ENCODE data around the gene FBXL17. TPM values are rescaled to one million over a fixed set of nuclear protein-coding genes. Genes with fewer than 3 reads are reported as not detected.

Gene FBXL17
- total and polyA plus RNA-seq, 9 of the 15 experiments (the other 6 are each of a cell fraction or from before 2014, with no cell fraction given) = 0.32 to 5.4 (median 1.8) TPM

- ChIA-PET CTCF (ENCODE audit: low intra/inter-chr PET ratio) (no interaction called here), POLR2A (no interaction called here)
- no TSS peak for BruUV-seq (replicated peaks)
- Histone ChIP-seq H3K27me3 (ENCODE audit: control insufficient read depth in 2 of 2, insufficient read depth in 2 of 2, low read length in 2 of 2) (no peaks in the 10 kb centered on the region), H4K20me1 (replicated peaks; ENCODE audit: control insufficient read depth, insufficient read depth, low read length) (no peaks in the 10 kb centered on the region), H3K4me3 (no peak overlapping the region), H3K4me1 (replicated peaks in 1 of 2; ENCODE audit: control insufficient read depth in 2 of 2, insufficient read depth in 2 of 2, low read length in 2 of 2) (no peaks in the 10 kb centered on the region), H3K27ac (ENCODE audit: extremely low read depth, low read depth, low read length) (no peak overlapping the region), H3K36me3 (ENCODE audit: control insufficient read depth, insufficient read depth, low read length) (no peaks in the 10 kb centered on the region), H3K4me2 (ENCODE audit: insufficient read depth, low read length) (no peak overlapping the region), H3K9ac (ENCODE audit: insufficient read depth in 1 of 2, low read depth in 2 of 2, low read length in 2 of 2) (no peak overlapping the region), H3K9me1 (ENCODE audit: control insufficient read depth, insufficient read depth, low read length) (no peaks in the 10 kb centered on the region), H3K9me3 (replicated peaks; ENCODE audit: control insufficient read depth, insufficient read depth, low read depth, low read length) (no peaks in the 10 kb centered on the region), H3K79me2 (ENCODE audit: control insufficient read depth, insufficient read depth, low read length) (no peaks in the 10 kb centered on the region), H2AFZ (ENCODE audit: low read depth, low read length) (no peak overlapping the region)
- intact Hi-C loops (cut with micrococcal nuclease) = no loop called here
- TF ChIP-seq MLLT1 (IDR thresholded peaks at IDR 0.05) (no peak), ZBTB2 (IDR thresholded peaks at IDR 0.05) (no peak), KDM5B (IDR thresholded peaks at IDR 0.05; ENCODE audit: insufficient replicate concordance, low read depth, low read length) (no peak), NELFE (IDR thresholded peaks at IDR 0.05; ENCODE audit: insufficient read depth, insufficient read length) (no peak)
- TF ChIP-seq, protein P1, sequence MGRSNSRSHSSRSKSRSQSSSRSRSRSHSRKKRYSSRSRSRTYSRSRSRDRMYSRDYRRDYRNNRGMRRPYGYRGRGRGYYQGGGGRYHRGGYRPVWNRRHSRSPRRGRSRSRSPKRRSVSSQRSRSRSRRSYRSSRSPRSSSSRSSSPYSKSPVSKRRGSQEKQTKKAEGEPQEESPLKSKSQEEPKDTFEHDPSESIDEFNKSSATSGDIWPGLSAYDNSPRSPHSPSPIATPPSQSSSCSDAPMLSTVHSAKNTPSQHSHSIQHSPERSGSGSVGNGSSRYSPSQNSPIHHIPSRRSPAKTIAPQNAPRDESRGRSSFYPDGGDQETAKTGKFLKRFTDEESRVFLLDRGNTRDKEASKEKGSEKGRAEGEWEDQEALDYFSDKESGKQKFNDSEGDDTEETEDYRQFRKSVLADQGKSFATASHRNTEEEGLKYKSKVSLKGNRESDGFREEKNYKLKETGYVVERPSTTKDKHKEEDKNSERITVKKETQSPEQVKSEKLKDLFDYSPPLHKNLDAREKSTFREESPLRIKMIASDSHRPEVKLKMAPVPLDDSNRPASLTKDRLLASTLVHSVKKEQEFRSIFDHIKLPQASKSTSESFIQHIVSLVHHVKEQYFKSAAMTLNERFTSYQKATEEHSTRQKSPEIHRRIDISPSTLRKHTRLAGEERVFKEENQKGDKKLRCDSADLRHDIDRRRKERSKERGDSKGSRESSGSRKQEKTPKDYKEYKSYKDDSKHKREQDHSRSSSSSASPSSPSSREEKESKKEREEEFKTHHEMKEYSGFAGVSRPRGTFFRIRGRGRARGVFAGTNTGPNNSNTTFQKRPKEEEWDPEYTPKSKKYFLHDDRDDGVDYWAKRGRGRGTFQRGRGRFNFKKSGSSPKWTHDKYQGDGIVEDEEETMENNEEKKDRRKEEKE (IDR thresholded peaks at IDR 0.05; ENCODE audit: borderline replicate concordance in 1 of 2, control insufficient read depth in 1 of 2, low read depth in 2 of 2, low read length in 1 of 2) = no peak
- no peak for DNase-seq (ENCODE audit: extremely low read depth in 1 of 4, low spot score in 3 of 4)
- in situ Hi-C loops (cut with MboI) = no loop called here
- no peak for FAIRE-seq
- ATAC-seq = no peak
Observed at GRCh38 chr5:108174286-108174685, 207.6 kb downstream of the FBXL17 start.

Data from K562 (cell line).